H1 (cell line): Measurements from ENCODE around the gene LRP11. TPM values are rescaled to one million over a fixed set of nuclear protein-coding genes. Genes with fewer than 3 reads are reported as not detected.

Experiments used
- CTCF ChIA-PET: fragments of 300-600 bp; sonication (Branson Sonifier 250); formaldehyde crosslinking; loops from one replicate; lab custom pipeline; 2021; ENCODE audit not compliant: partially characterized antibody; lab: Charles Lee
- POLR2A ChIA-PET: fragments of 300-600 bp; sonication (Branson Sonifier 250); formaldehyde crosslinking; loops from one replicate; lab custom pipeline; 2021; ENCODE audit warnings: inconsistent platforms; ENCODE audit not compliant: partially characterized antibody; lab: Charles Lee
- DNase-seq, 2 experiments: peaks; one replicate each; pipeline versions ENCODE4 v3.0.0 to v3.0.0-alpha.2; 2010 to 2022; ENCODE audit warnings: low spot score in 2 of 2, low read depth in 1 of 2, mixed read lengths in 1 of 2
- FAIRE-seq: peaks from 2 replicates; lab custom pipeline; 2011; peaks lifted over from hg19 to GRCh38; lab: Jason Lieb, UNC
- H2AFZ ChIP-seq: 2 replicates; pipeline ENCODE4 v1.8.1; 2012; ENCODE audit warnings: low read length, inconsistent platforms
- H2AK5ac ChIP-seq: 2 replicates; pipeline ENCODE4 v1.6.1; 2013; ENCODE audit warnings: low read depth, low read length
- H2BK120ac ChIP-seq: replicated peaks from 2 replicates; pipeline ENCODE3; 2013; ENCODE audit warnings: low read depth, low read length, inconsistent platforms
- H2BK12ac ChIP-seq: 2 replicates; pipeline ENCODE4 v1.6.1; 2013; ENCODE audit warnings: low read depth, low read length
- H2BK15ac ChIP-seq: 2 replicates; pipeline ENCODE4 v1.6.1; 2013; ENCODE audit warnings: low read length
- H2BK20ac ChIP-seq: 2 replicates; pipeline ENCODE4 v1.6.1; 2013; ENCODE audit warnings: low read length
- H2BK5ac ChIP-seq: 2 replicates; pipeline ENCODE4 v1.6.1; 2013; ENCODE audit warnings: low read depth, low read length
- H3K14ac ChIP-seq: 2 replicates; pipeline ENCODE4 v1.6.1; 2013; ENCODE audit warnings: inconsistent platforms; ENCODE audit not compliant: insufficient read length
- H3K18ac ChIP-seq: 2 replicates; pipeline ENCODE4 v1.6.1; 2013; ENCODE audit warnings: low read length; ENCODE audit errors: extremely low read depth
- H3K23ac ChIP-seq: 2 replicates; pipeline ENCODE4 v1.6.1; 2013; ENCODE audit warnings: inconsistent platforms; ENCODE audit not compliant: insufficient read length
- H3K23me2 ChIP-seq: 2 replicates; pipeline ENCODE4 v1.6.1; 2013; ENCODE audit warnings: low read depth, low read length
- H3K27ac ChIP-seq: 2 replicates; pipeline ENCODE4 v1.6.1; 2011; ENCODE audit warnings: low read depth, low read length, inconsistent platforms
- H3K27me3 ChIP-seq, 4 experiments: replicated peaks in 1 of 4; 1 replicate in 1 of 4; 2 replicates in 3 of 4; pipeline versions ENCODE4 v1.6.1 to v1.8.1; 2011 to 2013; ENCODE audit warnings: low read length in 3 of 4, mild to moderate bottlenecking in 3 of 4, inconsistent platforms in 2 of 4, mixed read lengths in 2 of 4, moderate library complexity in 1 of 4; ENCODE audit not compliant: control insufficient read depth in 3 of 4, insufficient read depth in 3 of 4; ENCODE audit errors: extremely low read depth in 1 of 4
- H3K36me3 ChIP-seq, 4 experiments: 2 replicates each; pipeline versions ENCODE4 v1.6.1 to v1.8.1; 2011 to 2013; ENCODE audit warnings: mild to moderate bottlenecking in 4 of 4, low read length in 3 of 4, moderate library complexity in 2 of 4, control low read depth in 1 of 4, inconsistent platforms in 1 of 4; ENCODE audit not compliant: insufficient read depth in 4 of 4, control insufficient read depth in 2 of 4
- H3K4ac ChIP-seq: replicated peaks from 2 replicates; pipeline ENCODE3; 2013; ENCODE audit warnings: low read length, low read depth, mixed read lengths, inconsistent platforms; ENCODE audit not compliant: insufficient read length
- H3K4me1 ChIP-seq, 4 experiments: replicated peaks in 1 of 4; 1 replicate in 1 of 4; 2 replicates in 3 of 4; pipeline versions ENCODE4 v1.6.1 to v1.8.1; 2011 to 2013; ENCODE audit warnings: low read length in 3 of 4, inconsistent platforms in 2 of 4, mixed read lengths in 1 of 4; ENCODE audit not compliant: insufficient read depth in 4 of 4, control insufficient read depth in 3 of 4
- H3K4me2 ChIP-seq, 2 experiments: 2 replicates each; pipeline versions ENCODE4 v1.6.1 to v1.8.1; 2011 to 2013; ENCODE audit warnings: low read depth in 2 of 2, low read length in 2 of 2, control low read depth in 1 of 2, inconsistent platforms in 1 of 2, mild to moderate bottlenecking in 1 of 2; ENCODE audit not compliant: insufficient read depth in 1 of 2
- H3K4me3 ChIP-seq, 4 experiments: fragments of 200-600, 300-600 bp in 1 of 4; sonication (generic), shearing (Covaris generic), sonication (Bioruptor Twin) in 1 of 4; 2 replicates each; pipeline versions ENCODE4 v1.5.1 to v1.8.1; 2011 to 2016; ENCODE audit warnings: low read length in 4 of 4, low read depth in 3 of 4, control low read depth in 2 of 4, inconsistent platforms in 2 of 4, mild to moderate bottlenecking in 2 of 4, mixed read lengths in 1 of 4, moderate library complexity in 1 of 4; ENCODE audit not compliant: insufficient read depth in 2 of 4; ENCODE audit errors: extremely low read depth in 1 of 4
- H3K56ac ChIP-seq: replicated peaks from 2 replicates; pipeline ENCODE3; 2013; ENCODE audit warnings: low read depth, mild to moderate bottlenecking, mixed read lengths, low read length, inconsistent platforms; ENCODE audit not compliant: insufficient read length
- H3K79me1 ChIP-seq: 2 replicates; pipeline ENCODE4 v1.6.1; 2013; ENCODE audit warnings: low read depth, low read length, control low read depth
- H3K79me2 ChIP-seq, 2 experiments: 2 replicates each; pipeline versions ENCODE4 v1.6.1 to v1.8.1; 2012 to 2013; ENCODE audit warnings: low read length in 2 of 2, mild to moderate bottlenecking in 2 of 2, inconsistent platforms in 1 of 2; ENCODE audit not compliant: insufficient read depth in 2 of 2, control insufficient read depth in 1 of 2
- H3K9ac ChIP-seq, 4 experiments: replicated peaks in 1 of 4; 1 replicate in 1 of 4; 2 replicates in 3 of 4; pipeline versions ENCODE4 v1.6.1 to v1.8.1; 2011 to 2013; ENCODE audit warnings: low read depth in 3 of 4, low read length in 3 of 4, control low read depth in 2 of 4, mild to moderate bottlenecking in 2 of 4, moderate library complexity in 2 of 4, inconsistent platforms in 1 of 4; ENCODE audit errors: extremely low read depth in 1 of 4
- H3K9me3 ChIP-seq, 2 experiments: 2 replicates each; pipeline versions ENCODE4 v1.6.1 to v1.8.1; 2012 to 2013; ENCODE audit warnings: mild to moderate bottlenecking in 2 of 2, moderate library complexity in 2 of 2, control low read depth in 1 of 2, inconsistent platforms in 1 of 2, low read depth in 1 of 2, low read length in 1 of 2, mixed read lengths in 1 of 2; ENCODE audit not compliant: insufficient read depth in 2 of 2
- H4K20me1 ChIP-seq, 2 experiments: replicated peaks in 1 of 2; 2 replicates each; pipeline versions ENCODE3 to v1.8.1; 2011 to 2013; ENCODE audit warnings: inconsistent platforms in 2 of 2, low read length in 2 of 2, mild to moderate bottlenecking in 1 of 2; ENCODE audit not compliant: insufficient read depth in 2 of 2, control insufficient read depth in 1 of 2
- H4K5ac ChIP-seq: 2 replicates; pipeline ENCODE4 v1.6.1; 2013; ENCODE audit warnings: low read length, low read depth, mixed read lengths, inconsistent platforms; ENCODE audit not compliant: insufficient read length
- H4K8ac ChIP-seq: 2 replicates; pipeline ENCODE4 v1.8.0; 2013; ENCODE audit warnings: mild to moderate bottlenecking, moderate library complexity, low read length, inconsistent platforms; ENCODE audit not compliant: insufficient read depth; ENCODE audit errors: extremely low read depth
- H4K91ac ChIP-seq: replicated peaks from 2 replicates; pipeline ENCODE3; 2013; ENCODE audit warnings: low read length, mixed read lengths, inconsistent platforms; ENCODE audit not compliant: insufficient read length
- BCL11A ChIP-seq, 2 experiments: IDR thresholded peaks; one replicate each; pipeline ENCODE4 v1.6.1; 2011; ENCODE audit warnings: low read depth in 2 of 2, low read length in 2 of 2, mild to moderate bottlenecking in 2 of 2
- CHD2 ChIP-seq: IDR thresholded peaks from 2 replicates; pipeline ENCODE4 v1.6.1; 2012; ENCODE audit warnings: low read length, improper control_type of control experiment
- KDM1A ChIP-seq: fragments of 200-600, 300-600 bp; sonication (generic); IDR thresholded peaks from 2 replicates; pipeline ENCODE4 v1.7.1; 2016; ENCODE audit warnings: mild to moderate bottlenecking, low read length, borderline replicate concordance
- NANOG ChIP-seq: IDR thresholded peaks from 2 replicates; pipeline ENCODE4 v1.6.1; 2011; ENCODE audit warnings: low read length, low read depth, mild to moderate bottlenecking, inconsistent platforms; ENCODE audit not compliant: insufficient read depth, poor library complexity, severe bottlenecking
- PHF8 ChIP-seq: fragments of 200-600 bp; sonication (generic); conservative IDR thresholded peaks from 2 replicates; pipeline ENCODE4 v1.7.1; 2012; ENCODE audit warnings: low read depth, mild to moderate bottlenecking, inconsistent platforms, low read length, moderate library complexity
- POU5F1 ChIP-seq: IDR thresholded peaks from 2 replicates; pipeline ENCODE4 v1.6.1; 2011; ENCODE audit warnings: low read depth, mild to moderate bottlenecking, low read length, moderate library complexity
- RXRA ChIP-seq: IDR thresholded peaks from 2 replicates; pipeline ENCODE4 v1.6.1; 2011; ENCODE audit warnings: low read depth, mild to moderate bottlenecking, low read length, moderate library complexity; ENCODE audit not compliant: insufficient read depth
- SP4 ChIP-seq: IDR thresholded peaks from 2 replicates; pipeline ENCODE4 v1.6.1; 2012; ENCODE audit warnings: low read length, inconsistent platforms
- TAF1 ChIP-seq: IDR thresholded peaks from 2 replicates; pipeline ENCODE4 v1.6.1; 2011; ENCODE audit warnings: mild to moderate bottlenecking, low read depth, low read length
- TBP ChIP-seq: IDR thresholded peaks from 2 replicates; pipeline ENCODE4 v1.6.1; 2011; ENCODE audit warnings: low read depth, low read length, improper control_type of control experiment
- TCF12 ChIP-seq: IDR thresholded peaks from 2 replicates; pipeline ENCODE4 v1.6.1; 2011; ENCODE audit warnings: low read depth, mild to moderate bottlenecking, low read length
- WGBS, 2 experiments: shearing (Covaris generic) in 1 of 2; methylation state at CpG; one replicate each; pipeline versions ENCODE4 v1.1.6 to v1.1.7; 2013 to 2015; ENCODE audit warnings: low lambda C conversion rate in 2 of 2, mixed read lengths in 2 of 2, inconsistent platforms in 1 of 2, low coverage in 1 of 2, missing lambda C conversion rate in 1 of 2; ENCODE audit not compliant: insufficient replicate concordance in 2 of 2, insufficient coverage in 1 of 2, insufficient read length in 1 of 2; ENCODE audit errors: extremely low coverage in 1 of 2, missing lambda C conversion rate in 1 of 2; 5-methylcytosine and 5-hydroxymethylcytosine counted together
- polyA plus RNA-seq, 7 experiments: library from polyadenylated mRNA; depleted of rRNA in 3 of 7; stranded (reverse) in 5 of 7; unstranded in 2 of 7; fragments of >200 nt in 5 of 7; fragments of 200-250 nt in 2 of 7; gene quantifications; 1 replicate in 5 of 7; 2 replicates in 1 of 7; 4 replicates in 1 of 7; pipeline versions ENCODE4 v1.2.1 to v1.2.3, GENCODE V29; 2011 to 2013; ENCODE audit warnings: missing spikeins in 2 of 7, mixed read lengths in 2 of 7
- total RNA-seq: library from RNA; stranded (reverse); fragmentation: NEBNext Ultra II Directional; extraction: Animal tissue kit (Norgen Biotek cat#: 25700); gene quantifications from 2 replicates; pipeline ENCODE4 v1.2.1, GENCODE V29; 2021

Gene LRP11
- total and polyA plus RNA-seq, 2 of the 8 experiments (the other 6 are each of a cell fraction or from before 2014, with no cell fraction given), result 11.0 to 20.0 TPM

GRCh38 chr6:149897015-149897697 is 33.0 kb upstream of the LRP11 start:
- H3K14ac ChIP-seq, result no peak overlapping the region
- peaks cover 0 to 4% (median 0%) of the 10 kb centered on the region in 4 experiments; a peak in 2 of 7 replicates for H3K4me1 ChIP-seq
- 89% methylated on average over 13 of the region's 13 CpGs; no CpG with 5 or more reads in 1 of the 2 experiments for WGBS, 2 experiments
- no peak overlapping the region for H2BK12ac ChIP-seq
- no peak overlapping the region for H3K4ac ChIP-seq
- no peak overlapping the region for H2AK5ac ChIP-seq
- H3K23me2 ChIP-seq, result no peaks in the 10 kb centered on the region
- H3K9me3 ChIP-seq, result no peaks in the 10 kb centered on the region
- H3K4me2 ChIP-seq, result no peak overlapping the region
- H3K4me3 ChIP-seq, result no peak overlapping the region
- no peak overlapping the region for H2BK120ac ChIP-seq
- no peak overlapping the region for H4K91ac ChIP-seq
- ChIA-PET POLR2A (no interaction called here), CTCF (interaction anchor here (0.7 to 2.9 kb wide), 9 partner anchors 9 to 118 kb away, joined by 3 to 15 read pairs (median 3); no protein-coding TSS in a partner anchor)
- H3K36me3 ChIP-seq, result no peaks in the 10 kb centered on the region
- H4K8ac ChIP-seq, result no peak overlapping the region
- no peak overlapping the region for H3K9ac ChIP-seq
- FAIRE-seq (no peak), DNase-seq (no peak)
- H2BK20ac ChIP-seq, result no peak overlapping the region
- H3K18ac ChIP-seq, result no peak overlapping the region
- H3K27me3 ChIP-seq, result no peaks in the 10 kb centered on the region
- H2AFZ ChIP-seq, result no peak overlapping the region
- H2BK5ac ChIP-seq, result no peak overlapping the region
- H3K79me1 ChIP-seq, result no peaks in the 10 kb centered on the region
- H3K79me2 ChIP-seq, result no peaks in the 10 kb centered on the region
- H4K20me1 ChIP-seq, result no peaks in the 10 kb centered on the region
- no peak overlapping the region for H2BK15ac ChIP-seq
- no peak overlapping the region for H3K56ac ChIP-seq
- no peak for TF ChIP-seq RXRA
- TF ChIP-seq CHD2, result no peak
- no peak for TF ChIP-seq SP4
- TF ChIP-seq POU5F1, result no peak
- TF ChIP-seq PHF8, result no peak
- no peak for TF ChIP-seq TBP
- no peak for TF ChIP-seq NANOG
- TF ChIP-seq BCL11A (IDR thresholded peaks at IDR 0.05; ENCODE audit: low read depth in 2 of 2, low read length in 2 of 2), result no peak
- TF ChIP-seq KDM1A, result no peak
- TF ChIP-seq TCF12, result no peak
- no peak for TF ChIP-seq TAF1
- H3K23ac ChIP-seq, result no peak overlapping the region
- H4K5ac ChIP-seq, result no peak overlapping the region
- no peak overlapping the region for H3K27ac ChIP-seq
